Measurements from ENCODE around the gene S1PR5.
"Not testable (repeated sequence)": the region's sequence is repeated elsewhere in the genome, so short reads cannot be mapped to it uniquely, and the experiment has no call there.

Gene S1PR5

DNA sequence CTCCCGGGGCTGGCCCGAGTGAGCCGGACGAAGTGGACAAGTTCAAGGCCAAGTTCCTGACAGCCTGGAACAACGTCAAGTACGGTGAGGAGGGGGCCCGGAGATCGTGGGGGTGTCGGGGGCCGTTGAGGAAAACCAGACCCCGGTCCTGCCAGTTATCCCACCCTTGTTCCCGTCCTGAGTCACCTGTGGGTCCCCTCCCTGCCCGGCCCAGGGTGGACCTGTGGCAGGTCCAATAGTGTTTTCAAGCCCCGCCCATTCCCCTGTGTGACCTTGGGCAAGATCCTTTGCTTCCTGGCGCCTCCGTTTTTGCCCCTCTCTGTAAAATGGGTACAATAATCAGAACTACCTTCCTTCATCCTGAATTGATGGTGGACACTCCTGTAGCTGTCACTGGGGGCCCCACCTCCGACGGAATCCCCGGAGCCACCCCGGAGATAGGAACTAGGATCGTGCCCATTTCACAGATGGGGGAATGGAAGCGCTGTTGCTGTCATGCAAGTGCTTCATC lies 27.1 kb upstream of the S1PR5 start:
- no peak for DNase-seq

DNA sequence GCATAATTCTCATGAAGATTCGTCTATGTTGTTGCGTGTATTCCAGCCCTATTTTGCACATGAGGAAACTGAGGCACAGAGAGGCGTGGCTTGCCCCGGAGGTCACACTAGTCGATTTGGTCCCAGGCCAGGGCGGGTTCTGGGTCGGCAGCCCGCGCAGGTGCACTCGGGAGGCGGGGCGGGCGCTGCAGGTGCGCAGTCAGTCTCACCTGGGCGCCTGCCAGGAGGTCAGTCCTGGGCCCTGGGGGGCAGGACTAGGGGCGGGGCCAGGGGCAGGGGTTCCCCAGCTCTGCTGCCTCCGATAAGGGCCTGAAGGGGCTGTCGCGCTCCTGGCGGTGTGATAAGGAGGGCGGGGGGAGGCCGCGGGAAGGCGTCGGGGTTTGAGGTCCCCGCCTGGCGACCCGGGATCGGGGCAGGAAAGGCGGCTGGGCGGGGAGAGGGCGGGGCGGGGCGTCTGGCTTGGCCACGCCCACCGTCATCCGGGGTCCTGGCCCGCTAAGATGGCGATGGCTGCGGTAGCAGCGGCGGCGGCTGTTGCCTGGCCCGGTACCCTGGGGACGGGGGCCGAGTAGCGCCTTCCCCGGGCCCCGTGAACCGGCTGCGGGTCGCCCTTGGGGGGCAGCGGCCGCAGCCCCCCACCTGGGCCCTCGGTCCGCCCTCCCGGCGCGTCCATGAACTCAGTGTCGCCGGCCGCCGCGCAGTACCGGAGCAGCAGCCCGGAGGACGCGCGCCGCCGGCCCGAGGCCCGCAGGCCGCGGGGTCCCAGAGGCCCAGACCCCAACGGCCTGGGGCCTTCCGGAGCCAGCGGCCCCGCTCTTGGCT lies 26.4 kb upstream of the S1PR5 start, which contains the start of gene ATG4D:
ATG4D (plus strand) TSS at position 485 of the 822 bp plus-strand sequence; CDS start at position 672, 187 bp downstream.
- DNase-seq, result peak; percentile 71 to 82 (median 76)

DNA sequence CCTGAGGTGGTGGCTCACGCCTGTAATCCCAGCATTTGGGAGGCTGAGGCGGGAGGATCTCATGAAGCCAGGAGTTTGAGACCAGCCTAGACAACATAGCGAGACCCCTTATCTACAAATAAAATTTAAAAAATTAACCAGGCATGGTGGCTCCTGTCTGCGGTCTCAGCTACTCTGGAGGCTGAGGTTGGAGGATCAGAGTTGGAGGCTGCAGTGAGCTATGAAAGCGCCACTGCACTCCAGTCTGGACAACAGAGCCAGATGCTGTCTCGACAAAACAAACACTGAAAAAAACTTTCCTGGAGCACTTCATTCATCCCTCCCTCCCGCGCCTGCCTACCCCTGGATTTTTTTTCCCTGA lies 25.8 kb upstream of the S1PR5 start:
- DNase-seq, result no peak

DNA sequence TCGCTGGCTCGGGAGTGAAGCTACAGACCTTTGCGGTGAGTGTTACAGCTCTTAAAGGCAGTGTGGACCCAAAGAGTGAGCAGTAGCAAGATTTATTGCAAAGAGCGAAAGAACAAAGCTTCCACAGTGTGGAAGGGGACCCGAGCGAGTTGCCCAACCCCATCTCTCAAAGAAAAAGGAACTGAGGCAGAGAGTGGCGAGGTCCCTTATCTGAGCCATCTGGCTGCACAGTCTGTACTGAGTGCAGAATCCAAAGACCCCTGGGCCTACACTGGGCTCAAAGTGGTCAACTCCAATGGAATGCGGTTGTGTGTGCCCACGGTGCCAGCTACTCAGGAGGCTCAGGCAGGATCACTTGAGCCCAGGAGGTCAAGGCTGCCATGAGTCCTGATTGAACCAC lies 21.8 kb upstream of the S1PR5 start:
- DNase-seq, result not testable (repeated sequence)

DNA sequence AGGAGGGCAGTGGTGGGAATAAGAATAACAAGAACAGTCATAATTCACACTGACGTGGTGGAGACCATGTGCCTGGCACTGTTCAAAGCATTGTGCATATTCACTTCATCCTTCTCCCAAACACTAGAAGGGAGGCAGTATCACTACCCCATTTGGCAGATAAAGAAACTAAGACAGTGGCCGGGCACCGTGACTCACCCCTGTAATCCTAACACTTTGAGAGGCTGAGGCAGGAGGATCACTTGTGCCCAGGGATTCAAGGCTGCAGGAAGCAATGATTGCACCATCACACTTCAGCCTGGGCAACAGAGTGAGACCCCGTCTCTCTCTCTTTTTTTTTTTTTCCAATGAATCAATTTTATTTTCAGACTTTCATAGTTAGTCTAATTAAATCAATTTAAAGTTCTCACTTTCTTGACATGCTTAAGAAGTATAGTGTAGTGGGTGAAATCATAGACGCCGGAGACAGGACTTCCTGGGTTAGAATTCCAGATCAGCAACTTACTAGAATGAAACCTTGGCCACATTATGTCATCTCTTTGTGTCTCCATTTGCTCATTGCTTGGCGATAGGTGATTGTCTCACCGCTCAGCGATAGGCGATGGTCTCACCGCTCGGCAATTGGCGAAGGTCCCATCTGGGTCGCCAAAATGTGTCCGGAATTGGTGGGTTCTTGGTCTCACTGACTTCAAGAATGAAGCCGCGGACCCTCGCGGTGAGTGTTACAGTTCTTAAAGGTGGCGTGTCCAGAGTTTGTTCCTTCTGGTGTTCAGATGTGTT lies 21.1 kb upstream of the S1PR5 start:
- no peak for DNase-seq

DNA sequence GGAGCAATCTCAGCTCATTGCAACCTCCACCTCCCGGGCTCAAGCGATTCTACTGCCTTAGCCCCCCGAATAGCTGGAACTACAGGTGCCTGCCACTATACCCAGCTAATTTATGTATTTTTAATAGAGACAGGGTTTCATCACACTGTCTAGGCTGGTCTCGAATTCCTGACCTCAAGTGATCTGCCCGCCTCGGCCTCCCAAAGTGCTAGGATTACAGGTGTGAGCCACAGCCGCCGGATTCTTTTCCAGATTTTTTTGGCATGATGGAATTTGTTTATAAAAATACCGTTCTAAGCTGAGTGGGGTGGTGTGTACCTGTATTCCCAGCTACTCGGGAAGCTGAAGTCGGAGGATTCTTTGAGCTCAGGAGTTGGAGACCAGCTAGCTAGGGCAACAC lies 20.4 kb upstream of the S1PR5 start:
- DNase-seq, result no peak

- DNase-seq, result no peak
These were observed 18.4 kb upstream of the S1PR5 start for GRCh38 chr19:10535613-10536012.

DNA sequence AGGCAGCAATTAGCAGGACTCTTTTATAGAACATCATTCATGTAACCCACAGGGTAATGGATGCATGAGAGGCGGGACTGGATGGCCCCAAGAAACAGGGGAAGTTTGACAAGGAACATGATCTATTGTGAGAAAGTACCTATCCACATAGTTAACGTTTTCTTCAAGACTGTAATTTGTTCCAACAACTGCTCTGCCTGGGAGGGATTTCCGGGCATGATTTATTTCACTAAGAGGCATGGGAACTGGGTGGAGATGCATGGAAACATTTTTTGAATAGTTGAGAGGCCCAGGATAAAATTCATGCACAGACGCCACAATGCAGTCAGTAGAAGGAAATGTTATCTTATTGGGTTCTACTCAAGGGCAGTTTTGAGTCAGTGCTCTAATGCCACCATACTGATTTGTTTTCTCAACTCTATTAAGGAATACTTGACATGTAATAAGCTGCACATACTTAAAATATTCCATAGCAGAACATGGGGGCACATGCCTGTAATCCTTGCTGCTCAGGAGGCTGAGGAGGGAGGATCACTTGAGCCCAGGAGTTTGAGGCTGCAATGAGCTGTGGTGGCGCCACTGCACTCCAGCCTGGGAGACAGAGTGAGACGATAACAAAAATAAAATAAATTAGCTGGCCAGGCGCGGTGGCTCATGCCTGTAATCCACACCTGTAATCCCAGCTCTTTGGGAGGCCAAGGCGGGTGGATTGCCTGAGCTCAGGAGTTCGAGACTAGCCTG lies 16.6 kb upstream of the S1PR5 start:
- no peak for DNase-seq

DNA sequence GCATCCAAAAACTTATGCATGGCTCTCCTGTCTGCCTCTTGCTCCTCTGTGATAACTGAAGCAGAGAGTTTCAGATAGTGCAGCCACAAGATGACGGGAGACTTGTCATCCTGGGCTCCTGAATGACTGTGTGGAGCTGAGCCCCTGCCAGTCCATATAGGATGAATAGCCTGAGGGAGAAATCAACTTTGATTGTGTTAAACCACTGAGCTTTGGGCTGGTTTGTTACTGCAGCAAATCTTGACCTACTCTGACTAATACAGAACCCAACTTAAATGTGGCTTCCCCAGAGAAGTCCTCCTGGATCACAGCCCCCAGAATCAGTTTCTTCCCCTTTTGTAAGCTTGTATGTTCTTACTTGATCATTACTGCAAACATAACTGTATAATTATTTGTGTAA lies 15.2 kb upstream of the S1PR5 start:
- DNase-seq, result no peak

DNA sequence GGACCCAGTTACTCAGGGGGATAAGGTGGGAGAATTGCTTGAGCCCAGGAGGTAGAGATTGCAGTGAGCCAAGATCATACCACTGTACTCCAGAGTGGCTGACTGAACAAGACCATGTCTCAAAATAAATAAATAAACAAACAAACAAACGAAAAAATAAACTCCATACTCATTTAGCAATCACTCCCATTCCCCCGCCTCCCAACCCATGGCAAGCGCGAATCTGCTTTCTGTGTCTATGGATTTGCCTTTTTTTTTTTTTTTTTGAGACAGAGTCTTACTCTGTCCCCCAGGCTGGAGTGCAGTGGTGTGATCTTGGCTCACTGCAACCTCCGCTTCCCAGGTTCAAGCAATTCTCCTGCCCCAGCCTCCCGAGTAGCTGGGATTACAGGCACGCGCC lies 9.6 kb upstream of the S1PR5 start:
- not testable (repeated sequence) for DNase-seq

DNA sequence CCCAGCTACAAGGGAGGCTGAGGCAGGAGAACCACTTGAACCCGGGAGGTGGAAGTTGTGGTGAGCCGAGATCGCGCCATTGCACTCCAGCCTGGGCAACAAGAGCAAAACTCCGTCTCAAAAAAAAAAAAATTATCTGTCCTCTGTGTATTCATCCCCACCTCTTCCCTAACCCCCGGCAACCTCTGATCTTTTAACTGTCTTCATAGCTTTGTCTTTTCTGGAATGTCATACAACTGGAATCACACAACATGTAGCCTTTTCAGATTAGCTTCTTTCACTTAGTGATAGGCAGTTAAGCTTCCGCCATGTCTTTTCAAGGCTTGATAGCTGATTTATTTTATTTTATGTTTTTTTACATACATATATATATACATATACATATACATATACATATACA lies 8.4 kb upstream of the S1PR5 start:
- no peak for DNase-seq

DNA sequence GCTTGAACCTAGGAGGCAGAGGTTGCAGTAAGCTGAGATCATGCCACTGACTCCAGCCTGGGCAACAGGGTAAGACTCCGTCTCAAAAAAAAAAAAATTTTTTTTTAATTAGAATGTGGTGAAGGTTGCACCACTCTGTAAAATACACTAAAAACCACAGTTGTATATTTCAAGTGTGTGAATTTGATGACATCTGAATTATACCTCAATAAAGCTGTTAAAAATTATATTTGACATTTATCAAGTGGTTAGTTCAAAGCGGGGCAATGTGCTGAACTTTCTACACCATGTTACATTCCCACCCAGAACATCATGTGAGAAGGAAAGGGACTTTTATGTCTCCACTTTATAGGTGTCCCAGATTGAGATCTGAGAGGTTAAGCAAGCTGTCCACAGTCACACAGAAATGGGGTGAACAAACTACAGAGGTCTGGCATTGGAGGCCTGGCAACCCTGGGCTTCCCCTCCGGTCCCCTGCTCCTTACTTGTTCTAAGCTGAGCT lies 5.9 kb upstream of the S1PR5 start:
- DNase-seq, result no peak

DNA sequence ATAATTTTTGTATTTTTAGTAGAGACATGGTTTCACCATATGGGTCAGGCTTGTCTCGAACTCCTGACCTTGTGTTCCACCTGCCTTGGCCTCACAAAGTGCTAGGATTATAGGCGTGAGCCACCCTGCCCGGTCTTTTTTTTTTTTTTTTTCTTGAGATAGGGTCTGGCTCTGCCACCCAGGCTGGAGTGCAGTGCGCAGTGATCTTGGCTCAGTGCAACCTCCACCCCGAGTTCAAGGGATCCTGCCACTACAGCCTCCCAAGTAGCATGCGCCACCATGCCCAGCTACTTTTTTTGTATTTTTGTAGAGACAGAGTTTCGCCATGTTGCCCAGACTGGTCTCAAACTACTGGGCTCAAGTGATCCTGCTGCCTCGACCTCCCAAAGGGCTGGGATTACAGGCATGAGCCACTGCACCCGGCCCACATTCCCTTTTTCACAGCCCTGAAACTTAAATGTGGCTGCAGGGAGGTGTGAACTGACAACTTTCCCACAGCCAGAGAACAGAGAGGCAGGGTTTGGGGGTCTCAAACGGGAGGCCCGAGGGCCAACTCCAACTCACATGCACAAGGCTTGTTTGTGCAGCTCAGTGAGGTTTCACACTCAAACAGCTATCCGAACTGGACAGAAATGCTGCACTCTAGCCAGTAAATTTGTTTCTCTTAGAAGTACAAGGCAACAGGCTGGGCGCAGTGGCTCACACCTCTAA lies 4.4 kb upstream of the S1PR5 start:
- no peak for DNase-seq

DNA sequence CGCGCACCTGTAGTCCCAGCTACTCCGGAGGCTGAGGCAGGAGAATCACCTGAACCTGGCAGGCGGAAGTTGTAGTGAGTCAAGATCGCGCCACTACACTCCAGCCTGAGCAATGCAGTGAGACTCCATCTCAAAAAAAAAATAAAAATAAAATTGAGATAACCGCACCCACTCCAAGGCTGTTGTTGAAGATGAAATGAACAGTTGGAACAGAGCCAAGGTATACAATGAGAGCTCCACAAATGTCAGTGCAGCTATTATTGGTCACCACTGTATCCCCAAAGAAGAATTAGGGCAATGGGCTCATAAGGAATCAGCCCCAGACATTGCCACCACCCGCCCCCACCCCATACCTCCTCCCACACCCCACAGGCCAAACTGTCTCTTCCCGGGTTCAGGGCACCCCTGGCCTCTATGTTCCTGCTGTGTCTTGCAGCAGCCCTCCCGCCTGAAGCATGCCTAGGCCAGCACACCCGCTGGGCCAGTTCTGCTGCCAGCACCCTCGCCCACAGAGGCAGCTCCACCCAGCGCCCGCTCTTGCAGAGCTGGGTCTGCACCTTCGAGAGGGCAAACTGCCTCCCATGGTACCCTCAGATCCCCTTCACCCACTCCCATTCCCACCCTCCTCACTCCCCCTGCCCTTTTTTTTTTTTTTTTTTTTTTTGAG lies 3.5 kb upstream of the S1PR5 start:
- no peak for DNase-seq

GRCh38 chr19:10519421-10519820 lies 2.2 kb upstream of the S1PR5 start:
- DNase-seq, result no peak

- no peak for DNase-seq
These were observed 1.5 kb upstream of the S1PR5 start for GRCh38 chr19:10518444-10519361.

DNA sequence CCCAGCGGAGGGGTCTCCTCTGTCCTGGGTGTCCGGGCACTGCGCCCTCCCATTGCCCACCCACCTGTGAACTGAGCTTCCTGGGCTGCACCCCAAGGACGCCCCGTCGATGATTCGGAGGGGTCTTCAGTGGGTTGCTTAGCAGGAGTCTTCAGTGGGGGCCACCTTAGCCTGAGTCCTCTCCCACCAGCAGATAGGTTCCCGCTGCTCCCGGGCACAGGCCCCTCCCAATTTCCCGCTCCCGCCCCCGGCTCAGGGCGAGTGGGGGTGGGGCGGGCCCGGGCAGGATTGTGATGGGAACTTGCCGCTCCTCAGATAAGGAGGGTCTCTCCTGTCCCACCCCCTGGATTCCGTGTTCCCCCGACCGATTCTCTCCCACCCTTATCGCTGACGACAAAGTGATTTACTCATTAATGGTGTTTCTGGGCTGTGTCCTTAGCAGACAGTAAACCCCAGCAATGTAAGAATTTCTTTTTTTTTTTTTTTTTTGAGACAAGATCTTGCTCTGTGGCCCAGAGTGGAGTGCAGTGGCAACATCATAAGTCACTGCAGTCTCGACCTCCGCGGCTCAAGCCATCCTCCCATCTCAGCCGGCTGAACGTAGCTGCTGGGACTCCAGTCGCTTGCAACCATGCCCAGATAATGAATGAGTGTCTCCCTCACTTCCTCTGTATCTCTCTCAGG lies 655 bp upstream of the S1PR5 start:
- DNase-seq, result no peak

- DNase-seq, result no peak
These were observed 468 bp downstream of the S1PR5 start for GRCh38 chr19:10516671-10517286.

DNA sequence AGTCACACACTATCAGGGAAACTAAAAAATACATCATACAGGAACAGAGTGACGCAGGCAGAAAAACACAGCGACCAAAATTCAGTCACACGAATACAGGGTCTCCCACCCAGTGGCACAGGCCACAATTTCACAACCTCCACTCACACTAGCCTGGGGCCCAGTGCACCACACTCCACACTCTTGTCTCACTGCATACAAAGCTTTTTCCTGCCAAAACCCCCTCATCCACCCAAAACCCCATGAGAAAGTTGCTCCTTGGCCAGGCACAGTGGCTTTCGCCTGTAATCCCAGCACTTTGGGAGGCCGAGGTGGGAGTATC lies 1.2 kb downstream of the S1PR5 start:
- DNase-seq, result no peak
